Neural crest cell (in vitro differentiated cells): Measurements from ENCODE around the gene MOV10L1. TPM values are rescaled to one million over a fixed set of nuclear protein-coding genes. Genes with fewer than 3 reads are reported as not detected.

Experiments used
- DNase-seq: peaks from one replicate; pipeline ENCODE4 v3.0.0; 2021; ENCODE audit warnings: low read depth, mixed read lengths, low spot score
- H3K27ac Mint-ChIP-seq: one replicate; pipeline ENCODE4 v1.8.0; 2021; ENCODE audit warnings: mild to moderate bottlenecking, mixed read lengths; ENCODE audit not compliant: unreplicated experiment
- H3K27me3 Mint-ChIP-seq: 2 replicates; pipeline ENCODE4 v1.8.0; 2021; ENCODE audit warnings: low read depth, mild to moderate bottlenecking, mixed read lengths
- H3K36me3 Mint-ChIP-seq: 2 replicates; pipeline ENCODE4 v1.8.0; 2021; ENCODE audit warnings: low read depth, mild to moderate bottlenecking, mixed read lengths
- H3K4me1 Mint-ChIP-seq: 2 replicates; pipeline ENCODE4 v1.8.0; 2021; ENCODE audit warnings: mixed read lengths
- H3K4me3 Mint-ChIP-seq: one replicate; pipeline ENCODE4 v1.8.0; 2021; ENCODE audit warnings: mild to moderate bottlenecking, mixed read lengths
- H3K9me3 Mint-ChIP-seq: 2 replicates; pipeline ENCODE4 v1.8.0; 2021; ENCODE audit warnings: mixed read lengths
- CTCF ChIP-seq: fragments of 200-600 bp; sonication (generic); conservative IDR thresholded peaks from 2 replicates; pipeline ENCODE4 v1.5.0; 2021; ENCODE audit warnings: antibody characterized with exemption, mild to moderate bottlenecking
- total RNA-seq: library from RNA; stranded (reverse); gene quantifications from 2 replicates; pipeline ENCODE4 v1.2.1, GENCODE V29; 2021

The MOV10L1 gene
- total RNA-seq, 1 donor from 2014 or later = not detected

- Mint-ChIP-seq H3K4me1 (peaks cover 14% of the 10 kb centered on the region), H3K27me3 (peaks cover 16% of the 10 kb centered on the region), H3K36me3 (no peaks in the 10 kb centered on the region), H3K4me3 (no peak overlapping the region), H3K9me3 (no peaks in the 10 kb centered on the region), H3K27ac (no peak overlapping the region)
- TF ChIP-seq CTCF = no peak
- DNase-seq = no peak
These were observed 29.2 kb upstream of the MOV10L1 start for GRCh38 chr22:50060441-50061140.

GRCh38 chr22:50061141-50061823 is 28.5 kb upstream of the MOV10L1 start:
- Mint-ChIP-seq H3K4me1 (peaks cover 14% of the 10 kb centered on the region), H3K4me3 (no peak overlapping the region), H3K27ac (no peak overlapping the region), H3K36me3 (no peaks in the 10 kb centered on the region), H3K27me3 (peaks cover 13% of the 10 kb centered on the region), H3K9me3 (no peaks in the 10 kb centered on the region)
- TF ChIP-seq CTCF = no peak
- DNase-seq = no peak

GRCh38 chr22:50061824-50062355 is 27.9 kb upstream of the MOV10L1 start:
- no peaks in the 10 kb centered on the region for H3K9me3 Mint-ChIP-seq
- H3K4me3 Mint-ChIP-seq = no peak overlapping the region
- H3K4me1 Mint-ChIP-seq = peaks cover 14% of the 10 kb centered on the region
- H3K36me3 Mint-ChIP-seq = no peaks in the 10 kb centered on the region
- H3K27me3 Mint-ChIP-seq = peaks cover 13% of the 10 kb centered on the region
- no peak for TF ChIP-seq CTCF
- no peak for DNase-seq
- H3K27ac Mint-ChIP-seq = no peak overlapping the region

- Mint-ChIP-seq H3K9me3 (no peaks in the 10 kb centered on the region), H3K4me3 (no peak overlapping the region), H3K27me3 (peaks cover 13% of the 10 kb centered on the region), H3K4me1 (peaks cover 14% of the 10 kb centered on the region), H3K27ac (no peak overlapping the region), H3K36me3 (no peaks in the 10 kb centered on the region)
- DNase-seq = no peak
- no peak for TF ChIP-seq CTCF
These were observed 27.2 kb upstream of the MOV10L1 start for GRCh38 chr22:50062509-50063135.

GRCh38 chr22:50063589-50064393 is 26.0 kb upstream of the MOV10L1 start:
- Mint-ChIP-seq H3K36me3 (no peaks in the 10 kb centered on the region), H3K4me1 (peaks cover 14% of the 10 kb centered on the region), H3K27ac (no peak overlapping the region), H3K27me3 (peaks cover 12% of the 10 kb centered on the region), H3K9me3 (no peaks in the 10 kb centered on the region), H3K4me3 (no peak overlapping the region)
- DNase-seq = no peak
- TF ChIP-seq CTCF = no peak
